Heart right ventricle (tissue), 16 donors: Measurements from ENCODE around the gene GPSM1. TPM values are rescaled to one million over a fixed set of nuclear protein-coding genes. Genes with fewer than 3 reads are reported as not detected.

ENCODE experiments used
- ATAC-seq, 8 donors: fragments of 200-7000 bp; cut with Tn5 transposase; one replicate each; pipeline ENCODE4 v1.9.1; 2020; ENCODE audit warnings: mild to moderate bottlenecking in 8 of 8, moderate library complexity in 8 of 8, moderate number of reproducible peaks in 1 of 8
- DNase-seq, 2 donors: peaks; one replicate each; pipeline ENCODE4 v3.0.0-alpha.2; 2020
- H3K27ac ChIP-seq, 10 donors: fragments of 200-600 bp; sonication (generic) in 2 of 10; one replicate each; pipeline versions ENCODE4 v1.5.0 to v1.8.0; 2020 to 2022; ENCODE audit warnings: mild to moderate bottlenecking in 3 of 10
- H3K27me3 ChIP-seq, 7 donors: fragments of 200-600 bp; one replicate each; pipeline ENCODE4 v1.8.0; 2021 to 2022; ENCODE audit warnings: mild to moderate bottlenecking in 2 of 7
- H3K36me3 ChIP-seq, 9 donors: fragments of 200-600 bp; sonication (generic) in 1 of 9; one replicate each; pipeline versions ENCODE4 v1.5.0 to v1.8.0; 2020 to 2022; ENCODE audit warnings: mild to moderate bottlenecking in 2 of 9
- H3K4me1 ChIP-seq, 9 donors: fragments of 200-600 bp; sonication (generic) in 1 of 9; one replicate each; pipeline versions ENCODE4 v1.5.0 to v1.8.0; 2020 to 2022; ENCODE audit warnings: mild to moderate bottlenecking in 4 of 9
- H3K4me3 ChIP-seq, 10 donors: fragments of 200-600 bp; sonication (generic) in 2 of 10; one replicate each; pipeline versions ENCODE4 v1.5.0 to v1.8.0; 2020 to 2022; ENCODE audit warnings: mild to moderate bottlenecking in 7 of 10, moderate library complexity in 2 of 10
- H3K9me3 ChIP-seq, 11 donors: fragments of 200-600 bp in 10 of 11; sonication (generic) in 2 of 11; one replicate each; pipeline versions ENCODE4 v1.5.0 to v1.8.0; 2013 to 2022; ENCODE audit warnings: mild to moderate bottlenecking in 2 of 11, control low read depth in 1 of 11, moderate library complexity in 1 of 11
- CTCF ChIP-seq, 9 donors: fragments of 200-600 bp; sonication (generic) in 2 of 9; IDR thresholded peaks; one replicate each; pipeline versions ENCODE4 v1.5.0 to v1.8.0; 2021 to 2022; ENCODE audit warnings: antibody characterized with exemption in 9 of 9, mild to moderate bottlenecking in 5 of 9, moderate library complexity in 1 of 9
- WGBS, 2 donors: extraction: QIAGEN DNeasy Blood & Tissue Kit; methylation state at CpG; one replicate each; pipeline ENCODE4 v1.1.7; 2013; ENCODE audit warnings: inconsistent platforms in 1 of 2; 5-methylcytosine and 5-hydroxymethylcytosine counted together
- intact Hi-C, 10 donors: fragments of 100-400 bp; cut with DNase I; formaldehyde crosslinking; loops; one replicate each; pipeline versions ENCODE4 v1.11.1 to v1.14.2; 2022
- polyA plus RNA-seq, 2 donors: library from polyadenylated mRNA; stranded (reverse); fragments of 200-250 nt; gene quantifications; one replicate each; pipeline ENCODE4 v1.2.3, GENCODE V29; 2013
- total RNA-seq, 10 donors: library from RNA; stranded (reverse); fragmentation: NEBNext Ultra II Directional in 3 of 10; extraction: Animal tissue kit (Norgen Biotek cat#: 25700) in 3 of 10; gene quantifications; one replicate each; pipeline versions ENCODE4 v1.2.1 to v1.2.4, GENCODE V29; 2021 to 2023
- donor health status: Arrhythmogenic right ventricular cardiomyopathy.
- donor health status: ischemic (EF 13 %, LVEDD 7.1; RV severe dilation, severe dysfunction).
- donor health status: healthy with polysubstance abuse.
- donor health status: DM: no; HTN: yes; CAD: no.
- donor health status: DM: no; HTN: no; CAD: no.
- donor health status: ischemic (EF 25% LVEDD 6.9; RV normal size, moderate dysfunction).
- donor health status: ischemic (EF 25% LVEDD 5.7; RV mildly dilated, moderate dysfunction).
- donor health status: healthy.
- donor health status: DM: yes; HTN: yes; CAD: no.
- donor health status: Ischemic cardiomyopathy.
- donor health status: ischemic (EF 35%, LVEDD 5.7; RV mildly dilated, moderate dysfunction).
- donor health status: nonischemic (EF 11% LVEDD 7.7; RV severe dilation, severe dysfunction).
- donor health status: DM: yes; HTN: yes; CAD: no.
- donor health status: PGD.
- donor health status: ischemic (EF 29% LVEDD 5.4; RV normal size, mild dysfunction).
- donor health status: nonischemic (EF 23%, LVEDD 6.1; RV moderate dilation, normal function).

Gene GPSM1
- total and polyA plus RNA-seq, 12 donors: 19.4 to 87.8 (median 25.8) TPM

GRCh38 chr9:136299541-136299940 lies 27.8 kb upstream of the GPSM1 start:
- no peaks in the 10 kb centered on the region for H3K9me3 ChIP-seq
- intact Hi-C loops: no loop called here
- ATAC-seq (no peak), DNase-seq (no peak)
- no peak for TF ChIP-seq CTCF (IDR thresholded peaks at IDR 0.05)
- 51 to 55% methylated on average over 7 of the region's 7 CpGs for WGBS, 2 donors
- peaks cover 0 to 22% (median 0%) of the 10 kb centered on the region in 7 donors for H3K27me3 ChIP-seq
- peaks cover 0 to under 1% (median 0%) of the 10 kb centered on the region in 9 donors for H3K4me1 ChIP-seq
- H3K27ac ChIP-seq: no peak overlapping the region
- no peak overlapping the region for H3K4me3 ChIP-seq
- H3K36me3 ChIP-seq: no peaks in the 10 kb centered on the region

DNA sequence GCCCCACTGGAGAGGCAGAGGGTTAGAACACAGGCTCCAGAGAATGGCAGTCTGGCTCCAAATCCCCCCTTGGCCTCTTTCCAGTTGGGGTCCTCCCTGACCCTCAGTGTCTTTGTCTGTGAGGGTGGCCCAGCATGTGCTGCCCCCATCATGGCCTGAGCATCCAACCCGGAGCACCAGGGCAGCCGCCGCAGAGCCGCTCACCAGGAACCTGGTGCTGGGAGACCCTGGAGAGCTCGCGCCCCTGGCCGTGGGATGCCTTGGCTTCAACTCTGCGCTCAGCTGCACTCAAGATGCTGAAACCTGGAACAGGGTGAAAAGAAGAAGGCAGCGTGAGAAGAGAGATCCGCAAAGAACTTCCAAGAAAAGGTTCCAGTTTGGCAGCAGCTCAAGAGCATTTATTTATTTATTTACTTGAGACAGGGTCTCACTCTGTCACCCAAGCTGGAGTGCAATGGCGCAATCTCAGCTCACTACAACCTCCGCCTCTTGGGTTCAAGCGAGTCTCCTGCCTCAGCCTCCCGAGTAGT lies 27.3 kb upstream of the GPSM1 start:
- DNase-seq (no peak), ATAC-seq (no peak)
- TF ChIP-seq CTCF (IDR thresholded peaks at IDR 0.05): no peak
- Histone ChIP-seq H3K9me3 (no peaks in the 10 kb centered on the region), H3K27ac (no peak overlapping the region), H3K36me3 (no peaks in the 10 kb centered on the region), H3K4me3 (no peak overlapping the region), H3K27me3 (peaks cover 0 to 24% (median 3%) of the 10 kb centered on the region in 7 donors), H3K4me1 (peaks cover 0 to 4% (median 0%) of the 10 kb centered on the region in 9 donors)
- WGBS, 2 donors: 88 to 89% methylated on average over 14 of the region's 14 CpGs
- intact Hi-C loops: no loop called here

DNA sequence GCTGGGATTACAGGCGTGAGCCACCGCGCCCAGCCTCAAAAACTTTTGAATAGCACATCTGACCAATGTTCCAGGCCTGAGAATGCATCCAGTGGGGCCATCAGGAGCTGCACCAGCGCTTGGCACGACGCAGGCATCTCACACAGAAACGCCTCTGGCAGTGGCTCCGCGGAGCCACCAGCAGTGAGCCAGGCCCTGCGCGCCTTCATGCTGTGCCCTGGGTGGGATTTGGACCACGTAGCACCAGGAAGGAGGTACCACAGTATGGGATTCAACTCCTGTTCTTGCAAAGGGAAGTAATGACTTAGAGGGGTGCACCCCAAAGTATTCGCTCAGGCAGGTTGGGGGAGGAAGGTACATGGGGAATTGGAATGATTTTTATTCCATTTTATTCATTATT lies 26.5 kb upstream of the GPSM1 start:
- ATAC-seq (no peak), DNase-seq (no peak)
- intact Hi-C loops: no loop called here
- no peaks in the 10 kb centered on the region for H3K36me3 ChIP-seq
- no peak for TF ChIP-seq CTCF (IDR thresholded peaks at IDR 0.05)
- peaks cover 0 to 4% (median 0%) of the 10 kb centered on the region in 9 donors for H3K4me1 ChIP-seq
- WGBS, 2 donors: 86 to 91% methylated on average over 13 of the region's 13 CpGs
- H3K4me3 ChIP-seq: no peak overlapping the region
- H3K27me3 ChIP-seq: peaks cover 0 to 27% (median 4%) of the 10 kb centered on the region in 7 donors
- H3K9me3 ChIP-seq: no peaks in the 10 kb centered on the region
- H3K27ac ChIP-seq: no peak overlapping the region

DNA sequence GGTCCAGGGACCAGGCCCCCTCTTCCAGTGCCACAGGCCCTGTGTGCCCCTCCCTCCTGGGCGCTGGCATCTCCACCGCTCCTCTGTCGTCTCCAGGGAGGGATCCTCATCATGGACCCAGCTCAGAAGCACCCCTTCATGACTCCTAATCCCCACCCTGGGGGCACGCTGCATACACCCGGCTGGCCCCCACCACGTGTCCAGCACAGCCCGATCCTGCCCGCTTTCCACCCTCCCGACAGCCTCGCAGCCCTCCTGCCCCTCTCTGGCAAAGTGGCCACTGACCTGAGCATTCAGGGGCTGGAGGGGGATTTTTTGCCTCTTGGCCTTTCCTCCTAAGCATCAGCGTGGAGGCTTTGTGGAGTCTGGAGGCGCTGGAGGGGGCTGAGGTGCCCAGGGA lies 24.8 kb upstream of the GPSM1 start:
- DNase-seq (peak in 1 of 2 donors; percentile 6), ATAC-seq (no peak)
- no peak for TF ChIP-seq CTCF (IDR thresholded peaks at IDR 0.05)
- Histone ChIP-seq H3K27ac (no peak overlapping the region), H3K4me1 (peaks cover 0 to 4% (median 0%) of the 10 kb centered on the region in 9 donors), H3K36me3 (no peaks in the 10 kb centered on the region), H3K4me3 (no peak overlapping the region), H3K9me3 (no peaks in the 10 kb centered on the region), H3K27me3 (peaks cover 0 to 32% (median 4%) of the 10 kb centered on the region in 7 donors)
- intact Hi-C loops: no loop called here
- 85 to 91% methylated on average over 12 of the region's 12 CpGs for WGBS, 2 donors
